A673 (cell line): ENCODE data around the gene OR1S1. TPM values are rescaled to one million over a fixed set of nuclear protein-coding genes. Genes with fewer than 3 reads are reported as not detected.
"Not testable (repeated sequence)": the region's sequence is repeated elsewhere in the genome, so short reads cannot be mapped to it uniquely, and the experiment has no call there.

Experiments used
- Bru-seq: library from RNA; stranded (reverse); fragments of 400-500 nt; gene quantifications from one replicate; lab custom pipeline; 2021; lab: Mats Ljungman, UMichigan
- BruChase-seq, 2 experiments: library from RNA; stranded (reverse); fragments of 400-500 nt; gene quantifications; one replicate each; lab custom pipeline; 2021; lab: Mats Ljungman, UMichigan
- BruUV-seq: library from RNA; stranded (reverse); fragments of 400-500 nt; replicated peaks from 2 replicates; lab custom pipeline; 2021; lab: Mats Ljungman, UMichigan
- CTCF ChIA-PET: fragments of 300-600 bp; sonication (Branson Sonifier 250); formaldehyde crosslinking; loops from one replicate; lab custom pipeline; 2022; ENCODE audit warnings: antibody characterized with exemption; lab: Charles Lee
- POLR2A ChIA-PET: fragments of 300-600 bp; sonication (Branson Sonifier 250); formaldehyde crosslinking; loops from one replicate; lab custom pipeline; 2022; ENCODE audit warnings: antibody characterized with exemption; ENCODE audit not compliant: low non-redundant PET; lab: Charles Lee
- DNase-seq: peaks from one replicate; pipeline ENCODE4 v3.0.0-alpha.2; 2015; ENCODE audit warnings: low spot score
- H3K27ac ChIP-seq: fragments of 200-600 bp; sonication (generic); 2 replicates; pipeline ENCODE4 v1.5.1; 2016; ENCODE audit warnings: mixed run types, low read depth, mild to moderate bottlenecking, mixed read lengths, antibody characterized with exemption, low read length; ENCODE audit not compliant: poor library complexity, severe bottlenecking
- H3K27me3 ChIP-seq: fragments of 200-600 bp; sonication (generic); replicated peaks from 2 replicates; pipeline ENCODE4 v1.6.1; 2017; ENCODE audit warnings: mixed run types, low read depth, mild to moderate bottlenecking, mixed read lengths, antibody characterized with exemption, low read length; ENCODE audit not compliant: insufficient read depth, poor library complexity
- H3K36me3 ChIP-seq: fragments of 200-600 bp; sonication (generic); 2 replicates; pipeline ENCODE4 v1.6.1; 2016; ENCODE audit warnings: mixed run types, mild to moderate bottlenecking, mixed read lengths, antibody characterized with exemption, low read length; ENCODE audit not compliant: insufficient read depth, poor library complexity, severe bottlenecking
- H3K4me1 ChIP-seq: fragments of 200-600 bp; sonication (generic); 2 replicates; pipeline ENCODE4 v1.6.1; 2017; ENCODE audit warnings: mixed run types, mild to moderate bottlenecking, mixed read lengths, antibody characterized with exemption, low read length; ENCODE audit not compliant: insufficient read depth, poor library complexity, severe bottlenecking
- H3K4me3 ChIP-seq: fragments of 200-600 bp; sonication (generic); 2 replicates; pipeline ENCODE4 v1.5.1; 2016; ENCODE audit warnings: low read depth, mixed run types, mild to moderate bottlenecking, mixed read lengths, low read length; ENCODE audit not compliant: poor library complexity, severe bottlenecking
- H3K9me3 ChIP-seq: fragments of 200-600 bp; sonication (generic); 2 replicates; pipeline ENCODE4 v1.6.1; 2016; ENCODE audit warnings: mixed run types, low read depth, mild to moderate bottlenecking, mixed read lengths, antibody characterized with exemption, low read length; ENCODE audit not compliant: poor library complexity, severe bottlenecking
- CTCF ChIP-seq: fragments of 300-800, 200-600 bp; sonication (generic); conservative IDR thresholded peaks from 2 replicates; pipeline ENCODE4 v1.5.1; 2017; ENCODE audit warnings: low read depth, mild to moderate bottlenecking, antibody characterized with exemption, low read length, moderate library complexity, mixed read lengths
- EZH2 ChIP-seq: fragments of 200-600 bp; sonication (generic); IDR thresholded peaks from 2 replicates; pipeline ENCODE4 v1.6.1; 2017; ENCODE audit warnings: borderline replicate concordance, low read depth, mild to moderate bottlenecking, mixed read lengths, antibody characterized with exemption, low read length; ENCODE audit not compliant: poor library complexity, severe bottlenecking
- intact Hi-C: fragments of 100-400 bp; cut with micrococcal nuclease; formaldehyde crosslinking; loops from one replicate; pipeline ENCODE4 v1.10.0; 2022; ENCODE audit not compliant: unreplicated experiment
- long read RNA-seq: library from polyadenylated mRNA; stranded (forward); transcript quantifications from one replicate; pipeline ENCODE4 v2.0.0, GENCODE V29; 2022
- total RNA-seq: library from RNA; stranded (reverse); gene quantifications from 2 replicates; pipeline ENCODE4 v1.2.3, GENCODE V29; 2021

The OR1S1 gene
- total RNA-seq (not detected in 2 replicates), Bru-seq, nascent RNA (not detected), BruChase-seq, experiment 1, labeled RNA remaining after a 2-hour chase (not detected), BruChase-seq, experiment 2, labeled RNA remaining after a 6-hour chase (not detected)
- long read RNA-seq = 0 reads

DNA sequence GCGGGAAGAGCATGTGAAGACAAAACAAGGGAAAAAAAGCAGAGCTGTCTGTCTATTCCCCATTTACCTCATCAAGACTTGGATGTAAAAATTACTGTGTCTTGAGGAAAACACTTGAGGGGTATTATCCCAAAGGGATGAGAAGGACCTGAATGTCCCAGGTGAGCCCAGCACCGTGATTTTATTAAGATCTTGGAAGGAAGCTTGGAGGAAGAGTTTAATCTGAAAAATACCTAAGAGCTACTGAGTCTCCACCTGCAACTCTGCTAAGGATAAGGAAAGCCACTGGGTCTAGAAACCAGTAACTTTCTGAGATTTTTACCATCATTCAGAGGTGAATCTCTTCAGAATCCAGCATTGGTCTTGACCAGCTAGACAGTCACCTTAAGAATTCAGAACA is at the start of gene OR1S1:
TSS of gene OR1S1 (plus strand) at position 301 of the 400 bp plus-strand sequence.
- H3K4me1 ChIP-seq, H3K27me3 ChIP-seq, BruUV-seq, CTCF ChIA-PET, intact Hi-C loops, H3K36me3 ChIP-seq, H3K27ac ChIP-seq, H3K4me3 ChIP-seq, POLR2A ChIA-PET, DNase-seq, H3K9me3 ChIP-seq: not testable (repeated sequence)

GRCh38 chr11:58164389-58164788 is 48.1 kb upstream of the OR1S1 start:
- intact Hi-C loops = no loop called here
- no TSS peak for BruUV-seq
- ChIA-PET POLR2A (no interaction called here), CTCF (no interaction called here)
- no peaks in the 10 kb centered on the region for H3K36me3 ChIP-seq
- no peak for DNase-seq
- H3K9me3 ChIP-seq = no peaks in the 10 kb centered on the region
- H3K4me3 ChIP-seq = no peak overlapping the region
- H3K27ac ChIP-seq = no peak overlapping the region
- TF ChIP-seq CTCF = no peak
- TF ChIP-seq EZH2 = no peak
- peaks cover 16% of the 10 kb centered on the region for H3K27me3 ChIP-seq
- H3K4me1 ChIP-seq = no peaks in the 10 kb centered on the region

DNA sequence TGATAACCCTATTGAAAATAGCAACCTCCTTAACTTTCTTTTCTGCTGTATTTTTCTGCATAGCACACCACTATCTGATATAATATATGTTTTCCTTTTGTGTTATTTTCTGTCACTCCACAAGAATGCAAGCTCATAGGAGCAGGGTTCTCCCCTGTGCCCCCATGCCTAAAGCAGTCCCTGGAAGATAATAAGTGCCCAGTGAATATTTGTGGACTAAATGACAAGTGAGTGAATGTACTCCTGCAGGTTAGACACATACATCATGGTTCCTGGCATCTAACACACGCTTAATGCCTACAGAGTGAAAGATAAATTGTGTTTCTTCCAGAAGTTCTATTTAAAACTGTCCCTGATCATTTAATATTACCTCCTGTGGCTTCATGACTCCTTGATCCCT is 47.5 kb upstream of the OR1S1 start:
- no TSS peak for BruUV-seq
- POLR2A ChIA-PET = no interaction called here
- CTCF ChIA-PET = no interaction called here
- H3K4me3 ChIP-seq = no peak overlapping the region
- no peak for DNase-seq
- intact Hi-C loops = no loop called here
- H3K27me3 ChIP-seq = peaks cover 16% of the 10 kb centered on the region
- TF ChIP-seq EZH2 (no peak), CTCF (no peak)
- no peaks in the 10 kb centered on the region for H3K9me3 ChIP-seq
- no peaks in the 10 kb centered on the region for H3K4me1 ChIP-seq
- no peaks in the 10 kb centered on the region for H3K36me3 ChIP-seq
- H3K27ac ChIP-seq = no peak overlapping the region

GRCh38 chr11:58165504-58166106 is 46.9 kb upstream of the OR1S1 start:
- CTCF ChIA-PET = no interaction called here
- no TSS peak for BruUV-seq
- no peak for DNase-seq
- TF ChIP-seq CTCF (no peak), EZH2 (no peak)
- H3K9me3 ChIP-seq = no peaks in the 10 kb centered on the region
- H3K27ac ChIP-seq = no peak overlapping the region
- H3K4me3 ChIP-seq = no peak overlapping the region
- POLR2A ChIA-PET = no interaction called here
- no peaks in the 10 kb centered on the region for H3K36me3 ChIP-seq
- peaks cover 16% of the 10 kb centered on the region for H3K27me3 ChIP-seq
- H3K4me1 ChIP-seq = no peaks in the 10 kb centered on the region
- intact Hi-C loops = no loop called here
